H9 (cell line): ENCODE results near the gene GRID1. TPM values are rescaled to one million over a fixed set of nuclear protein-coding genes. Genes with fewer than 3 reads are reported as not detected.

Experiments
- DNase-seq: peaks from one replicate; pipeline ENCODE4 v3.0.0-alpha.2; 2017
- H2AFZ ChIP-seq: one replicate; pipeline ENCODE4 v1.6.1; 2013; ENCODE audit warnings: mild to moderate bottlenecking, low read length, control low read depth, moderate library complexity
- H2AK5ac ChIP-seq: 2 replicates; pipeline ENCODE4 v1.6.1; 2013; ENCODE audit warnings: low read length, control low read depth, mixed read lengths; ENCODE audit not compliant: insufficient read length
- H2BK120ac ChIP-seq: one replicate; pipeline ENCODE4 v1.6.1; 2013; ENCODE audit warnings: low read depth, mild to moderate bottlenecking, low read length, control low read depth, inconsistent platforms; ENCODE audit not compliant: poor library complexity, severe bottlenecking
- H2BK12ac ChIP-seq: 2 replicates; pipeline ENCODE4 v1.6.1; 2013; ENCODE audit warnings: low read length, control low read depth, mixed read lengths, low read depth; ENCODE audit not compliant: insufficient read length
- H2BK15ac ChIP-seq: 2 replicates; pipeline ENCODE4 v1.6.1; 2013; ENCODE audit warnings: low read depth, low read length, control low read depth
- H2BK20ac ChIP-seq: one replicate; pipeline ENCODE4 v1.6.1; 2013; ENCODE audit warnings: low read depth, mild to moderate bottlenecking, low read length, control low read depth, inconsistent platforms; ENCODE audit not compliant: poor library complexity, severe bottlenecking
- H2BK5ac ChIP-seq: 2 replicates; pipeline ENCODE4 v1.6.1; 2013; ENCODE audit warnings: low read length, control low read depth, mixed read lengths; ENCODE audit not compliant: insufficient read length
- H3K14ac ChIP-seq: 2 replicates; pipeline ENCODE4 v1.6.1; 2013; ENCODE audit warnings: low read length, control low read depth; ENCODE audit not compliant: insufficient read depth
- H3K18ac ChIP-seq: 2 replicates; pipeline ENCODE4 v1.6.1; 2013; ENCODE audit warnings: low read depth, mild to moderate bottlenecking, mixed read lengths, low read length, control low read depth; ENCODE audit not compliant: insufficient read length
- H3K23ac ChIP-seq: 2 replicates; pipeline ENCODE4 v1.6.1; 2013; ENCODE audit warnings: low read length, control low read depth, mixed read lengths, low read depth; ENCODE audit not compliant: insufficient read length
- H3K23me2 ChIP-seq: 2 replicates; pipeline ENCODE4 v1.6.1; 2013; ENCODE audit warnings: low read depth, mild to moderate bottlenecking, mixed read lengths, low read length, control low read depth; ENCODE audit not compliant: insufficient read length, poor library complexity, severe bottlenecking
- H3K27ac ChIP-seq: 2 replicates; pipeline ENCODE4 v1.5.1; 2013; ENCODE audit warnings: low read length, control low read depth, mixed read lengths, low read depth; ENCODE audit not compliant: insufficient read length
- H3K27me3 ChIP-seq: 2 replicates; pipeline ENCODE4 v1.6.1; 2013; ENCODE audit warnings: low read length, control low read depth, inconsistent platforms; ENCODE audit not compliant: insufficient read depth
- H3K4ac ChIP-seq: 2 replicates; pipeline ENCODE4 v1.6.1; 2013; ENCODE audit warnings: low read depth, mild to moderate bottlenecking, control low read depth, inconsistent platforms, low read length, moderate library complexity
- H3K4me1 ChIP-seq: 2 replicates; pipeline ENCODE4 v1.6.1; 2013; ENCODE audit warnings: low read length, control low read depth, inconsistent platforms; ENCODE audit not compliant: insufficient read depth
- H3K4me2 ChIP-seq: 2 replicates; pipeline ENCODE4 v1.6.1; 2013; ENCODE audit warnings: low read length, control low read depth, mixed read lengths; ENCODE audit not compliant: insufficient read length, insufficient read depth
- H3K56ac ChIP-seq: 2 replicates; pipeline ENCODE4 v1.6.1; 2013; ENCODE audit warnings: low read depth, mild to moderate bottlenecking, mixed read lengths, low read length, control low read depth; ENCODE audit not compliant: insufficient read length
- H3K79me1 ChIP-seq: 2 replicates; pipeline ENCODE4 v1.6.1; 2013; ENCODE audit warnings: low read depth, mild to moderate bottlenecking, moderate library complexity, low read length, control low read depth, inconsistent platforms; ENCODE audit not compliant: insufficient read depth, poor library complexity, severe bottlenecking
- H3K79me2 ChIP-seq: 2 replicates; pipeline ENCODE4 v1.6.1; 2013; ENCODE audit warnings: low read length, control low read depth, inconsistent platforms; ENCODE audit not compliant: insufficient read depth
- H3K9ac ChIP-seq: 2 replicates; pipeline ENCODE4 v1.6.1; 2013; ENCODE audit warnings: low read length, control low read depth, mixed read lengths; ENCODE audit not compliant: insufficient read length; ENCODE audit errors: extremely low read depth
- H3K9me3 ChIP-seq: one replicate; pipeline ENCODE4 v1.6.1; 2013; ENCODE audit warnings: low read depth, low read length, inconsistent platforms; ENCODE audit not compliant: control insufficient read depth
- H3T11ph ChIP-seq: one replicate; pipeline ENCODE4 v1.6.1; 2013; ENCODE audit warnings: mild to moderate bottlenecking, low read length, control low read depth, inconsistent platforms
- H4K20me1 ChIP-seq: one replicate; pipeline ENCODE4 v1.6.1; 2013; ENCODE audit not compliant: control insufficient read depth, insufficient read length, insufficient read depth
- H4K5ac ChIP-seq: 2 replicates; pipeline ENCODE4 v1.6.1; 2013; ENCODE audit warnings: low read depth, mild to moderate bottlenecking, mixed read lengths, low read length, control low read depth; ENCODE audit not compliant: insufficient read length
- H4K8ac ChIP-seq: replicated peaks from 2 replicates; pipeline ENCODE4 v1.6.1; 2013; ENCODE audit warnings: low read length, control low read depth, mixed read lengths, low read depth; ENCODE audit not compliant: insufficient read length
- H4K91ac ChIP-seq: 2 replicates; pipeline ENCODE4 v1.6.1; 2013; ENCODE audit warnings: low read depth, mild to moderate bottlenecking, moderate library complexity, mixed read lengths, low read length, control low read depth; ENCODE audit not compliant: insufficient read length
- H3K27ac Mint-ChIP-seq, 3 experiments: 2 replicates in 2 of 3; 3 replicates in 1 of 3; pipeline ENCODE4 v1.8.0; 2020 to 2021; ENCODE audit warnings: mixed read lengths in 3 of 3, mild to moderate bottlenecking in 1 of 3, moderate library complexity in 1 of 3
- H3K27me3 Mint-ChIP-seq: 2 replicates; pipeline ENCODE4 v1.8.0; 2021; ENCODE audit warnings: low read depth, mild to moderate bottlenecking, moderate library complexity, mixed read lengths
- H3K36me3 Mint-ChIP-seq, 3 experiments: 2 replicates in 2 of 3; 3 replicates in 1 of 3; pipeline ENCODE4 v1.8.0; 2020 to 2021; ENCODE audit warnings: low read depth in 3 of 3, mixed read lengths in 3 of 3; ENCODE audit not compliant: insufficient read depth in 1 of 3
- H3K4me1 Mint-ChIP-seq, 2 experiments: 2 replicates each; pipeline ENCODE4 v1.8.0; 2020; ENCODE audit warnings: mixed read lengths in 2 of 2
- H3K4me3 Mint-ChIP-seq, 2 experiments: 2 replicates in 1 of 2; 3 replicates in 1 of 2; pipeline ENCODE4 v1.8.0; 2020 to 2021; ENCODE audit warnings: mild to moderate bottlenecking in 2 of 2, mixed read lengths in 2 of 2, moderate library complexity in 1 of 2
- H3K9me3 Mint-ChIP-seq, 2 experiments: 2 replicates in 1 of 2; 3 replicates in 1 of 2; pipeline ENCODE4 v1.8.0; 2020; ENCODE audit warnings: mild to moderate bottlenecking in 2 of 2, mixed read lengths in 2 of 2, moderate library complexity in 1 of 2
- CTCF ChIP-seq: fragments of 200-600 bp; sonication (generic); conservative IDR thresholded peaks from 3 replicates; pipeline ENCODE4 v1.8.0; 2021; ENCODE audit warnings: antibody characterized with exemption, mild to moderate bottlenecking
- WGBS: extraction: QIAGEN DNeasy Blood & Tissue Kit; methylation state at CpG from one replicate; pipeline ENCODE4 v1.1.7; 2013; ENCODE audit warnings: missing lambda C conversion rate, low lambda C conversion rate, mixed read lengths; ENCODE audit not compliant: insufficient read length; ENCODE audit errors: extremely low coverage; 5-methylcytosine and 5-hydroxymethylcytosine counted together
- total RNA-seq: library from RNA; stranded (reverse); gene quantifications from 2 replicates; pipeline ENCODE4 v1.2.1, GENCODE V29; 2021

GRID1 gene
- total RNA-seq, 1 experiment from 2014 or later = 0.35 TPM

DNA sequence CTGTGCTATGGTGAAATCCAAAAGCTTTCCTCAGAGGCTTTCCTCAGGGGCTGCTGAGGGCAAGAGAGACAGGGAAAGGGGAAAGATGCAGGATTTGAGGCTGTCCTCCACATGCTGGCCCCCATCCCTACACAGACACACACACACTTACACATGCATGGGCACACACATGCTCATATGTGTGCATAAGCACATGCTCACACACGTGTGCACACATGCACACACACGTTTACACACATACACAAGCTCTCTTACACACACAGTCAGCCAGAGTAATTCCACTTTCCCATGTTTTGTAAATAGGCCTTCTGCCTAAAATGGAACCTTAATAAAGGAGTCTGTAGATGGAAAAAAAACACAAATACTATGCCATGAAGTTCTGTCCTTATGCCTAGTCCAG is 312.9 kb downstream of the GRID1 start:
- H3K18ac ChIP-seq = no peak overlapping the region
- Mint-ChIP-seq H3K27ac (no peak overlapping the region), H3K4me3 (no peak overlapping the region), H3K4me1 (peaks cover 4% of the 10 kb centered on the region in 2 experiments; a peak in 2 of 4 replicates), H3K27me3 (peaks cover 9% of the 10 kb centered on the region), H3K36me3 (no peaks in the 10 kb centered on the region; a peak in 1 of 7 replicates), H3K9me3 (peaks cover 0 to 4% of the 10 kb centered on the region in 2 experiments; a peak in 3 of 5 replicates)
- H3K4ac ChIP-seq = no peak overlapping the region
- no peak overlapping the region for H3K9ac ChIP-seq
- H3K79me1 ChIP-seq = no peaks in the 10 kb centered on the region
- no peak overlapping the region for H2BK15ac ChIP-seq
- H4K91ac ChIP-seq = no peak overlapping the region
- H2AK5ac ChIP-seq = no peak overlapping the region
- H3K27ac ChIP-seq = no peak overlapping the region
- H4K20me1 ChIP-seq = no peaks in the 10 kb centered on the region
- H3T11ph ChIP-seq = no peak overlapping the region
- H3K79me2 ChIP-seq = no peaks in the 10 kb centered on the region
- no peak for DNase-seq
- no peak overlapping the region for H2BK120ac ChIP-seq
- H4K5ac ChIP-seq = no peak overlapping the region
- no peak overlapping the region for H3K14ac ChIP-seq
- no peak overlapping the region for H3K4me2 ChIP-seq
- H3K27me3 ChIP-seq = no peaks in the 10 kb centered on the region
- no peak overlapping the region for H3K56ac ChIP-seq
- H2BK12ac ChIP-seq = no peak overlapping the region
- H3K23ac ChIP-seq = no peak overlapping the region
- H3K23me2 ChIP-seq = no peaks in the 10 kb centered on the region
- no peak overlapping the region for H4K8ac ChIP-seq
- H3K9me3 ChIP-seq = no peaks in the 10 kb centered on the region
- no peaks in the 10 kb centered on the region for H3K4me1 ChIP-seq
- no peak overlapping the region for H2BK5ac ChIP-seq
- H2BK20ac ChIP-seq = no peak overlapping the region
- no peak for TF ChIP-seq CTCF
- whole genome bisulfite sequencing = no CpG with 5 or more reads among the region's 2 CpGs
- H2AFZ ChIP-seq = no peak overlapping the region
